Heart left ventricle (tissue), 13 donors: ENCODE measurements around the gene CD40.

Experiments used
- POLR2A ChIP-seq, 2 donors: fragments of 450-650 bp; IDR thresholded peaks; one replicate each; pipeline ENCODE4 v1.6.1; 2017; ENCODE audit warnings: antibody characterized with exemption in 2 of 2, mild to moderate bottlenecking in 2 of 2, moderate library complexity in 2 of 2
- TF ChIP-seq, protein P1 (sequence below), 12 donors: fragments of 200-600 bp; sonication (generic) in 4 of 12; IDR thresholded peaks; one replicate each; pipeline versions ENCODE4 v1.5.0 to v1.8.0; 2018 to 2022; ENCODE audit warnings: antibody characterized with exemption in 12 of 12, mild to moderate bottlenecking in 5 of 12
- donor health status: ischemic (EF 13 %, LVEDD 7.1; RV severe dilation, severe dysfunction).
- donor health status: DM: no; HTN: yes; CAD: no.
- donor health status: DM: no; HTN: no; CAD: no.
- donor health status: ischemic (EF 25% LVEDD 6.9; RV normal size, moderate dysfunction).
- donor health status: ischemic (EF 25% LVEDD 5.7; RV mildly dilated, moderate dysfunction).
- donor health status: ischemic (EF 35%, LVEDD 5.7; RV mildly dilated, moderate dysfunction).
- donor health status: nonischemic (EF 11% LVEDD 7.7; RV severe dilation, severe dysfunction).
- donor health status: DM: yes; HTN: yes; CAD: no.
- donor health status: PGD.
- donor health status: ischemic (EF 29% LVEDD 5.4; RV normal size, mild dysfunction).
- donor health status: nonischemic (EF 23%, LVEDD 6.1; RV moderate dilation, normal function).

- TF ChIP-seq, protein P1, sequence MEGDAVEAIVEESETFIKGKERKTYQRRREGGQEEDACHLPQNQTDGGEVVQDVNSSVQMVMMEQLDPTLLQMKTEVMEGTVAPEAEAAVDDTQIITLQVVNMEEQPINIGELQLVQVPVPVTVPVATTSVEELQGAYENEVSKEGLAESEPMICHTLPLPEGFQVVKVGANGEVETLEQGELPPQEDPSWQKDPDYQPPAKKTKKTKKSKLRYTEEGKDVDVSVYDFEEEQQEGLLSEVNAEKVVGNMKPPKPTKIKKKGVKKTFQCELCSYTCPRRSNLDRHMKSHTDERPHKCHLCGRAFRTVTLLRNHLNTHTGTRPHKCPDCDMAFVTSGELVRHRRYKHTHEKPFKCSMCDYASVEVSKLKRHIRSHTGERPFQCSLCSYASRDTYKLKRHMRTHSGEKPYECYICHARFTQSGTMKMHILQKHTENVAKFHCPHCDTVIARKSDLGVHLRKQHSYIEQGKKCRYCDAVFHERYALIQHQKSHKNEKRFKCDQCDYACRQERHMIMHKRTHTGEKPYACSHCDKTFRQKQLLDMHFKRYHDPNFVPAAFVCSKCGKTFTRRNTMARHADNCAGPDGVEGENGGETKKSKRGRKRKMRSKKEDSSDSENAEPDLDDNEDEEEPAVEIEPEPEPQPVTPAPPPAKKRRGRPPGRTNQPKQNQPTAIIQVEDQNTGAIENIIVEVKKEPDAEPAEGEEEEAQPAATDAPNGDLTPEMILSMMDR (IDR thresholded peaks at IDR 0.05), result no peak
- TF ChIP-seq POLR2A (IDR thresholded peaks at IDR 0.05), result no peak
Observed at GRCh38 chr20:46171476-46171875, 53.4 kb downstream of the CD40 start.
